Upper lobe of right lung (tissue), 1 donor: Measurements from ENCODE around the gene CELSR1. TPM values are rescaled to one million over a fixed set of nuclear protein-coding genes. Genes with fewer than 3 reads are reported as not detected.

Experiments used
- ATAC-seq: fragments of 200-7000 bp; cut with Tn5 transposase; one replicate; pipeline ENCODE4 v1.9.1; 2020; ENCODE audit warnings: mild to moderate bottlenecking, moderate library complexity
- DNase-seq: peaks from one replicate; pipeline ENCODE4 v3.0.0-alpha.2; 2020
- H3K27ac ChIP-seq: fragments of 200-600 bp; one replicate; pipeline ENCODE4 v1.8.0; 2022
- H3K27me3 ChIP-seq: fragments of 200-600 bp; one replicate; pipeline ENCODE4 v1.8.0; 2022; ENCODE audit warnings: mild to moderate bottlenecking
- H3K36me3 ChIP-seq: fragments of 200-600 bp; one replicate; pipeline ENCODE4 v1.8.0; 2022
- H3K4me1 ChIP-seq: fragments of 200-600 bp; one replicate; pipeline ENCODE4 v1.8.0; 2022
- H3K4me3 ChIP-seq: fragments of 200-600 bp; one replicate; pipeline ENCODE4 v1.8.0; 2022; ENCODE audit warnings: mild to moderate bottlenecking
- H3K9me3 ChIP-seq: fragments of 200-600 bp; one replicate; pipeline ENCODE4 v1.8.0; 2022
- CTCF ChIP-seq: fragments of 200-600 bp; IDR thresholded peaks from one replicate; pipeline ENCODE4 v1.8.0; 2022; ENCODE audit warnings: antibody characterized with exemption
- intact Hi-C: fragments of 100-400 bp; cut with DNase I; formaldehyde crosslinking; loops from one replicate; pipeline ENCODE4 v1.11.0; 2022
- total RNA-seq: library from RNA; stranded (reverse); fragmentation: NEBNext Ultra II Directional; extraction: Animal tissue kit (Norgen Biotek cat#: 25700); gene quantifications from one replicate; pipeline ENCODE4 v1.2.1, GENCODE V29; 2021
- donor health status: DM: no; HTN: yes; CAD: no; lungs with severe emphysema.

CELSR1 gene
- total RNA-seq, 1 donor from 2014 or later, result 53.5 TPM

GRCh38 chr22:46380069-46380468 is 157.4 kb downstream of the CELSR1 start:
- Histone ChIP-seq H3K4me1 (peaks cover 4% of the 10 kb centered on the region), H3K9me3 (no peaks in the 10 kb centered on the region), H3K27ac (peak overlapping the region; percentile 51), H3K36me3 (no peaks in the 10 kb centered on the region), H3K27me3 (no peaks in the 10 kb centered on the region), H3K4me3 (no peak overlapping the region)
- ATAC-seq (no peak), DNase-seq (no peak)
- no peak for TF ChIP-seq CTCF
- intact Hi-C loops, result no loop called here

GRCh38 chr22:46379066-46379930 is 158.1 kb downstream of the CELSR1 start:
- TF ChIP-seq CTCF, result no peak
- ATAC-seq (peak; percentile 35), DNase-seq (no peak)
- Histone ChIP-seq H3K4me3 (no peak overlapping the region), H3K9me3 (no peaks in the 10 kb centered on the region), H3K27ac (peak overlapping the region; percentile 80), H3K36me3 (no peaks in the 10 kb centered on the region), H3K27me3 (no peaks in the 10 kb centered on the region), H3K4me1 (peaks cover 5% of the 10 kb centered on the region)
- intact Hi-C loops, result no loop called here

GRCh38 chr22:46378426-46379065 is 158.9 kb downstream of the CELSR1 start:
- intact Hi-C loops, result no loop called here
- no peaks in the 10 kb centered on the region for H3K36me3 ChIP-seq

GRCh38 chr22:46377525-46378425 is 159.6 kb downstream of the CELSR1 start:
- intact Hi-C loops, result no loop called here
- Histone ChIP-seq H3K27me3 (no peaks in the 10 kb centered on the region), H3K9me3 (no peaks in the 10 kb centered on the region), H3K27ac (peak overlapping the region; percentile 80), H3K4me3 (no peak overlapping the region), H3K36me3 (no peaks in the 10 kb centered on the region), H3K4me1 (peaks cover 12% of the 10 kb centered on the region)
- peak; percentile 93 for DNase-seq
- no peak for TF ChIP-seq CTCF
- ATAC-seq, result peak; percentile 80

More at GRCh38 chr22:46378426-46379065, 158.9 kb downstream of the CELSR1 start:
- Histone ChIP-seq H3K27ac (peak overlapping the region; percentile 80), H3K27me3 (no peaks in the 10 kb centered on the region), H3K4me1 (peaks cover 12% of the 10 kb centered on the region), H3K9me3 (no peaks in the 10 kb centered on the region), H3K4me3 (no peak overlapping the region)
- no peak for TF ChIP-seq CTCF
- ATAC-seq (no peak), DNase-seq (no peak)

- ATAC-seq, result peak; percentile 23
- no peak for TF ChIP-seq CTCF
- H3K27me3 ChIP-seq, result no peaks in the 10 kb centered on the region
- H3K4me3 ChIP-seq, result peak overlapping the region; percentile 10
- H3K36me3 ChIP-seq, result no peaks in the 10 kb centered on the region
- peak; percentile 80 for DNase-seq
- H3K9me3 ChIP-seq, result no peaks in the 10 kb centered on the region
- peak overlapping the region; percentile 80 for H3K27ac ChIP-seq
- intact Hi-C loops, result no loop called here
- H3K4me1 ChIP-seq, result peaks cover 12% of the 10 kb centered on the region
Measured at GRCh38 chr22:46376908-46377524, 160.4 kb downstream of the CELSR1 start.
